ENCODE measurements around the gene ZNF124. TPM values are rescaled to one million over a fixed set of nuclear protein-coding genes. Genes with fewer than 3 reads are reported as not detected.

Gene ZNF124
- total and polyA plus RNA-seq, 2 of the 8 experiments (the other 6 are each of a cell fraction or from before 2014, with no cell fraction given), result 4.6 to 39.9 TPM

DNA sequence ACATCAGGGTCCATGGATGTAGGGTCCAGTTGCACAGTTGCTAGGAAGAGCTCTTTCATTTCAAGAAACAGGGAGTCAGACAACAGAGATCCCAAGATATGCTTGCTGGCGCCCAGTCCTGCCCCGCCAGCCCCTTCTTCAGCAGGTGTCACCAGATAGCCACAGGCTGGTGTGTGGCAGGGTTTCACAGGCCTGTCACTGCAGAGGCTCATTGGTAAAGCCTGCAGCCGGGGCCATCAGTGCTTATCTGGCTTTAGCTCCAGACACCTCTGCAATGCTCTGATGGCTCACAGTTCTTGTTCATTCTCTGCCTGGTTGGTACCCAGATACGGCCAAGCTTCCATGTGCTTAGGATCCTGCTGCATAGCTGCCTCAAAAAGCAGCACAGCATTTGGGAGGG, 12.4 kb upstream of the ZNF124 start (continued):
- no peak for TF ChIP-seq RXRA (IDR thresholded peaks at IDR 0.05; ENCODE audit: insufficient read depth, low read depth, low read length)
- no peak for TF ChIP-seq CTBP2 (IDR thresholded peaks at IDR 0.05; ENCODE audit: borderline replicate concordance, insufficient read depth, insufficient read length, low read length)
- TF ChIP-seq RAD21 (IDR thresholded peaks at IDR 0.05 in 1 of 2, conservative IDR thresholded peaks at IDR 0.05 in 1 of 2; ENCODE audit: low read depth in 2 of 2, low read length in 2 of 2), result no peak
- TF ChIP-seq, protein P1, sequence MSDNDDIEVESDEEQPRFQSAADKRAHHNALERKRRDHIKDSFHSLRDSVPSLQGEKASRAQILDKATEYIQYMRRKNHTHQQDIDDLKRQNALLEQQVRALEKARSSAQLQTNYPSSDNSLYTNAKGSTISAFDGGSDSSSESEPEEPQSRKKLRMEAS (IDR thresholded peaks at IDR 0.05), result no peak
- TF ChIP-seq YY1 (IDR thresholded peaks at IDR 0.05; ENCODE audit: low read depth, low read length), result no peak
- no peak for TF ChIP-seq NANOG (IDR thresholded peaks at IDR 0.05; ENCODE audit: insufficient read depth, low read depth, low read length, poor library complexity, severe bottlenecking)
- TF ChIP-seq NRF1 (IDR thresholded peaks at IDR 0.05; ENCODE audit: low read depth, low read length), result no peak
- TF ChIP-seq JUN (IDR thresholded peaks at IDR 0.05; ENCODE audit: low read depth, low read length), result no peak
